GM20000 (cell line): ENCODE measurements around the gene STAMBPL1.
"Not testable (repeated sequence)": the region's sequence is repeated elsewhere in the genome, so short reads cannot be mapped to it uniquely, and the experiment has no call there.

ENCODE experiments used
- DNase-seq: peaks from one replicate; pipeline ENCODE4 v3.0.0; 2012; ENCODE audit warnings: low spot score
- CTCF ChIP-seq: IDR thresholded peaks from 2 replicates; pipeline ENCODE4 v1.5.1; 2012; ENCODE audit warnings: mild to moderate bottlenecking, control low read depth; ENCODE audit errors: extremely low read depth, missing control alignments

Gene STAMBPL1

GRCh38 chr10:88835910-88836221 lies 44.2 kb upstream of the STAMBPL1 start:
- no peak for TF ChIP-seq CTCF
- no peak for DNase-seq

- DNase-seq: not testable (repeated sequence)
These were observed 42.4 kb upstream of the STAMBPL1 start for GRCh38 chr10:88837632-88838031.

GRCh38 chr10:88838766-88839350 lies 41.2 kb upstream of the STAMBPL1 start:
- TF ChIP-seq CTCF: no peak
- DNase-seq: no peak

GRCh38 chr10:88840104-88840503 lies 39.9 kb upstream of the STAMBPL1 start:
- TF ChIP-seq CTCF: no peak
- DNase-seq: no peak

- DNase-seq: no peak
- no peak for TF ChIP-seq CTCF
These were observed 39.2 kb upstream of the STAMBPL1 start for GRCh38 chr10:88840881-88841280.

GRCh38 chr10:88841316-88842111 lies 38.5 kb upstream of the STAMBPL1 start:
- TF ChIP-seq CTCF: no peak
- no peak for DNase-seq

- no peak for TF ChIP-seq CTCF
These were observed 36.9 kb upstream of the STAMBPL1 start for GRCh38 chr10:88843171-88843570.

GRCh38 chr10:88848499-88848898 lies 31.5 kb upstream of the STAMBPL1 start:
- no peak for TF ChIP-seq CTCF
- no peak for DNase-seq

More at GRCh38 chr10:88843171-88843570, 36.9 kb upstream of the STAMBPL1 start:
- DNase-seq: no peak
